Calu3 (cell line): ENCODE measurements around the gene ACSS2. TPM values are rescaled to one million over a fixed set of nuclear protein-coding genes. Genes with fewer than 3 reads are reported as not detected.

Source experiments
- BruUV-seq: library from RNA; stranded (reverse); fragments of 400-500 nt; replicated peaks from 2 replicates; lab custom pipeline; 2021; lab: Mats Ljungman, UMichigan
- CTCF ChIA-PET: fragments of 300-600 bp; sonication (Branson Sonifier 250); formaldehyde crosslinking; loops from one replicate; lab custom pipeline; 2022; ENCODE audit warnings: antibody characterized with exemption; lab: Charles Lee
- DNase-seq: peaks from one replicate; pipeline ENCODE4 v3.0.0; 2022
- H3K27ac Mint-ChIP-seq: one replicate; pipeline ENCODE4 v1.8.0; 2022; ENCODE audit warnings: mixed read lengths; ENCODE audit not compliant: unreplicated experiment
- H3K27me3 Mint-ChIP-seq: one replicate; pipeline ENCODE4 v1.8.0; 2022; ENCODE audit warnings: mixed read lengths; ENCODE audit not compliant: unreplicated experiment
- H3K36me3 Mint-ChIP-seq: one replicate; pipeline ENCODE4 v1.8.0; 2022; ENCODE audit warnings: mild to moderate bottlenecking, moderate library complexity, mixed read lengths; ENCODE audit not compliant: insufficient read depth, unreplicated experiment
- H3K4me1 Mint-ChIP-seq: one replicate; pipeline ENCODE4 v1.8.0; 2022; ENCODE audit warnings: mild to moderate bottlenecking, low read depth, mixed read lengths; ENCODE audit not compliant: unreplicated experiment
- H3K4me3 Mint-ChIP-seq: one replicate; pipeline ENCODE4 v1.8.0; 2022; ENCODE audit warnings: mild to moderate bottlenecking, low read depth, moderate library complexity, mixed read lengths; ENCODE audit not compliant: unreplicated experiment
- H3K9me3 Mint-ChIP-seq: one replicate; pipeline ENCODE4 v1.8.0; 2022; ENCODE audit warnings: low read depth, mixed read lengths; ENCODE audit not compliant: unreplicated experiment
- CTCF ChIP-seq: fragments of 200-600 bp; IDR thresholded peaks from one replicate; pipeline ENCODE4 v1.8.0; 2022; ENCODE audit warnings: antibody characterized with exemption; ENCODE audit not compliant: unreplicated experiment
- intact Hi-C: fragments of 100-400 bp; cut with micrococcal nuclease; formaldehyde crosslinking; loops from one replicate; pipeline ENCODE4 v1.10.0; 2022; ENCODE audit not compliant: unreplicated experiment
- total RNA-seq: library from RNA; stranded (reverse); gene quantifications from 2 replicates; pipeline ENCODE4 v1.2.3, GENCODE V29; 2022

ACSS2 gene
- total RNA-seq, 1 experiment from 2014 or later: 34.9 TPM

- Mint-ChIP-seq H3K4me1 (peaks cover 18% of the 10 kb centered on the region), H3K4me3 (no peak overlapping the region), H3K27ac (peak overlapping the region; percentile 36), H3K9me3 (no peaks in the 10 kb centered on the region), H3K27me3 (no peaks in the 10 kb centered on the region), H3K36me3 (peaks cover 24% of the 10 kb centered on the region)
- intact Hi-C loops: no loop called here
- no peak for TF ChIP-seq CTCF
- CTCF ChIA-PET: interaction anchor here (0.5 to 1.6 kb wide), 4 partner anchors 68 to 491 kb away, joined by 3 to 5 read pairs (median 4); partner anchors contain the start of gene ACSS2
- no TSS peak for BruUV-seq
- no peak for DNase-seq
These were observed 67.6 kb downstream of the ACSS2 start for GRCh38 chr20:34943808-34944567.

GRCh38 chr20:34945315-34946077 is 69.1 kb downstream of the ACSS2 start:
- Mint-ChIP-seq H3K27ac (no peak overlapping the region), H3K4me3 (no peak overlapping the region), H3K27me3 (no peaks in the 10 kb centered on the region), H3K36me3 (peaks cover 37% of the 10 kb centered on the region), H3K9me3 (no peaks in the 10 kb centered on the region), H3K4me1 (peaks cover 18% of the 10 kb centered on the region)
- intact Hi-C loops: no loop called here
- CTCF ChIA-PET: interaction anchor here (0.6 kb wide), 1 partner anchor 368 kb away, joined by 3 read pairs; no protein-coding TSS in a partner anchor
- no peak for TF ChIP-seq CTCF
- no peak for DNase-seq
- no TSS peak for BruUV-seq

GRCh38 chr20:34946661-34947060 is 70.2 kb downstream of the ACSS2 start:
- no peak overlapping the region for H3K27ac Mint-ChIP-seq
- H3K27me3 Mint-ChIP-seq: no peaks in the 10 kb centered on the region
- CTCF ChIA-PET: interaction anchor here (0.6 kb wide), 2 partner anchors 43 to 59 kb away, joined by 3 to 7 read pairs; no protein-coding TSS in a partner anchor
- no peak for DNase-seq
- H3K4me1 Mint-ChIP-seq: peaks cover 18% of the 10 kb centered on the region
- peaks cover 31% of the 10 kb centered on the region for H3K36me3 Mint-ChIP-seq
- H3K4me3 Mint-ChIP-seq: no peak overlapping the region
- H3K9me3 Mint-ChIP-seq: no peaks in the 10 kb centered on the region
- BruUV-seq: no TSS peak
- intact Hi-C loops: no loop called here
- TF ChIP-seq CTCF: no peak

DNA sequence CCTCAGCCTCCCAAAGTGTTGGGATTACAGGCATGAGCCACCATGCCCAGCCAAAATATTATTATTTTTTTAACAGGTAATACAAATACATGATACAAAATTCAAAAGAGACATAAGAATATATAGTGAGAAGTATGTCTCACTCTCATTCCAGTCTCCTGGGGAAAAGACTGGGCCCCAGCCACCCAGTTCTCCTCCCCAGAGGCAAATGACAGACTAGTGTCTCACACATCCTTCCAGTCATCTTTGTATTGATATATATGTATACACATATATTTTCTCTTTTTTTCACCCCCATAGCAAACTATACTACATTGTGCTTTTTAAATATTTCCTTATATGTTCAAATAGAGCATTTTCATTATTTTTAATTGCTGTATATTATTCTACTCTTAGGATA is 70.9 kb downstream of the ACSS2 start:
- Mint-ChIP-seq H3K4me1 (peaks cover 18% of the 10 kb centered on the region), H3K4me3 (no peak overlapping the region)

More for the DNA sequence above, 70.9 kb downstream of the ACSS2 start:
- CTCF ChIA-PET: no interaction called here
- Mint-ChIP-seq H3K27me3 (no peaks in the 10 kb centered on the region), H3K36me3 (peaks cover 31% of the 10 kb centered on the region), H3K9me3 (no peaks in the 10 kb centered on the region), H3K27ac (no peak overlapping the region)
- TF ChIP-seq CTCF: no peak
- intact Hi-C loops: no loop called here
- DNase-seq: no peak
- no TSS peak for BruUV-seq
